ENCODE data around the gene DISC1. TPM values are rescaled to one million over a fixed set of nuclear protein-coding genes. Genes with fewer than 3 reads are reported as not detected.

DISC1 gene
- total and polyA plus RNA-seq, 8 donors = 0.42 to 6.6 (median 1.5) TPM

DNA sequence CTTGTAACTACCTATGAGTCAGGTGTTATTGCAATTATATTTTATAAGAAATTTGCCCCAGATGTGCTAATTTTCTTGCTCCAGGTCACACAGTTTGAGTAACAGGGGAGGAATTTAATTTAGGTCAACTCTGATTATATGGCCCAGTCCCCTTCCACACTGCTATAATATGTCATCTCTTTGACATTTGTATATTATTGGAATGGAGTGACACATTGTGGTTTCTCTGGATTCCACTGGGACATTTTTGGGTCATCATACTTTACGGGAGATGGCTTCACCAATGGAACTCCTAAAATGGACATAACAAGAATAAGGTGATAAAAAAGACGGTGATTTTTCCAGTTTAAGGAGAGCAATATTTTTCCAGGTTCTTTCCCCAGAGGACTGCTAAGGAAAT lies 191.2 kb downstream of the DISC1 start:
- TF ChIP-seq, protein P1, sequence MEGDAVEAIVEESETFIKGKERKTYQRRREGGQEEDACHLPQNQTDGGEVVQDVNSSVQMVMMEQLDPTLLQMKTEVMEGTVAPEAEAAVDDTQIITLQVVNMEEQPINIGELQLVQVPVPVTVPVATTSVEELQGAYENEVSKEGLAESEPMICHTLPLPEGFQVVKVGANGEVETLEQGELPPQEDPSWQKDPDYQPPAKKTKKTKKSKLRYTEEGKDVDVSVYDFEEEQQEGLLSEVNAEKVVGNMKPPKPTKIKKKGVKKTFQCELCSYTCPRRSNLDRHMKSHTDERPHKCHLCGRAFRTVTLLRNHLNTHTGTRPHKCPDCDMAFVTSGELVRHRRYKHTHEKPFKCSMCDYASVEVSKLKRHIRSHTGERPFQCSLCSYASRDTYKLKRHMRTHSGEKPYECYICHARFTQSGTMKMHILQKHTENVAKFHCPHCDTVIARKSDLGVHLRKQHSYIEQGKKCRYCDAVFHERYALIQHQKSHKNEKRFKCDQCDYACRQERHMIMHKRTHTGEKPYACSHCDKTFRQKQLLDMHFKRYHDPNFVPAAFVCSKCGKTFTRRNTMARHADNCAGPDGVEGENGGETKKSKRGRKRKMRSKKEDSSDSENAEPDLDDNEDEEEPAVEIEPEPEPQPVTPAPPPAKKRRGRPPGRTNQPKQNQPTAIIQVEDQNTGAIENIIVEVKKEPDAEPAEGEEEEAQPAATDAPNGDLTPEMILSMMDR (IDR thresholded peaks at IDR 0.05) = no peak
- Histone ChIP-seq H3K4me1 (no peaks in the 10 kb centered on the region), H3K9me3 (no peaks in the 10 kb centered on the region), H3K36me3 (no peaks in the 10 kb centered on the region), H3K27me3 (no peaks in the 10 kb centered on the region), H3K4me3 (no peak overlapping the region), H3K27ac (no peak overlapping the region)
- FAIRE-seq = no peak
- intact Hi-C loops (cut with DNase I) = no loop called here
- 91 to 96% methylated on average over 2 of the region's 2 CpGs for WGBS, 2 donors
- DNase-seq = no peak
- no peak for ATAC-seq

DNA sequence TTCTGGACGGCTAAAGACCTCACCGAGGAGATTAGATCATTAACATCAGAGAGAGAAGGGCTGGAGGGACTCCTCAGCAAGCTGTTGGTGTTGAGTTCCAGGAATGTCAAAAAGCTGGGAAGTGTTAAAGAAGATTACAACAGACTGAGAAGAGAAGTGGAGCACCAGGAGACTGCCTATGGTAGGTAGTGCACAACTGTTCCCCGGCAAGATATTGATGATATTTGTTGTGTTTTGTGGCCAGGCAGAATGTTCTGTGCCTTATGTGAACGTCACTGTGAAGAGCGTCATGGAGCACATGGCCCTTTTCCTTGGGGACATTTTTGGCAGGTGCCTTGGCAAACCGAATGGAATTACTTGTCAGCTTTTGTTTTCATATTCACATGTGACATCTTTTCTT lies 191.7 kb downstream of the DISC1 start:
- TF ChIP-seq, protein P1 (IDR thresholded peaks at IDR 0.05) = no peak
- H3K27ac ChIP-seq = no peak overlapping the region
- no peaks in the 10 kb centered on the region for H3K36me3 ChIP-seq
- DNase-seq (no peak), ATAC-seq (no peak), FAIRE-seq (no peak)
- no peak overlapping the region for H3K4me3 ChIP-seq
- H3K4me1 ChIP-seq = no peaks in the 10 kb centered on the region
- H3K27me3 ChIP-seq = no peaks in the 10 kb centered on the region
- intact Hi-C loops (cut with DNase I) = no loop called here
- H3K9me3 ChIP-seq = no peaks in the 10 kb centered on the region
- WGBS, 2 donors = 59 to 67% methylated on average over 6 of the region's 6 CpGs

DNA sequence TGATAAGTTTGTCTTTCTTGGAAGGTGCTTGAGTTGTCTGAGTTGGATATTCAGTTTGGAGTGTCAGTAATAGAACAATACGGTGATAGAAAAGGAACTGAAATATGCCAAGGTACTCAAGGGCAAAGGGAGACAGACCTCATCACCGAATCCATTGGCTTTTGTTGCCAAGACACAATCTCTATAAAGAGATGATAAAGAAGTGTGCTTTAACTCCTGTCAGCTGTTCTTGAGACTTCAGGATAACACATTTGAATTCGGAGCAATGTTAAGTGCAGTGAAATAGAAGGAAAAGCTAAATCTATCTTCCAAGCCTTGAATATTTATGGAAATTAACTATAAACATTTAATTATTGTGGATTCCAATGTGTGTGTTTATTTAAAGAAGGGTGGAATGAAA lies 194.7 kb downstream of the DISC1 start:
- no peaks in the 10 kb centered on the region for H3K27me3 ChIP-seq
- no peaks in the 10 kb centered on the region for H3K36me3 ChIP-seq
- H3K4me1 ChIP-seq = no peaks in the 10 kb centered on the region
- ATAC-seq (no peak), DNase-seq (no peak), FAIRE-seq (no peak)
- intact Hi-C loops (cut with DNase I) = no loop called here
- WGBS, 2 donors = 52 to 53% methylated on average over 3 of the region's 3 CpGs
- no peak overlapping the region for H3K4me3 ChIP-seq
- TF ChIP-seq, protein P1 (IDR thresholded peaks at IDR 0.05) = no peak
- H3K27ac ChIP-seq = no peak overlapping the region
- H3K9me3 ChIP-seq = no peaks in the 10 kb centered on the region

DNA sequence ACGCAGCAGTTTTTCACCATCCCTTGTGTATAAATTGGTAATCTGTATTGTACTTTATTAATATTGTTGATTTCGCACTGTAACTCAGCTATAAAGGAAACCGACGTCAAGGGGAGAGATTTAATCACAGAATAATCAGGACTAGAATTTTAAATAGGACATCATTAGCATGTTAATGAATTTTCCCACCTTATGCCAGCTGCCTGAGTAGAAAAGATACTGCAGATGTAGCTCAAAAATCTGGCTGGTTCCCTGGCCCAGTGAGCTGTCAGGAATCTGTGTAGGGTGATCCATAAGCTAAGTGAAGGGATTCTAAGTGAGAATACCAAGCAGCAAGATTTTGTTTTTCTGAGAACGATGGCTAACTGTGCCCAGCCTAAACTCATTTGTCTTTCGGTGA lies 195.5 kb downstream of the DISC1 start:
- no peaks in the 10 kb centered on the region for H3K9me3 ChIP-seq
- no peak for ATAC-seq
- WGBS, 2 donors = 90 to 93% methylated on average over 6 of the region's 6 CpGs
- no peak for FAIRE-seq
- H3K27me3 ChIP-seq = no peaks in the 10 kb centered on the region
- intact Hi-C loops (cut with DNase I) = no loop called here
- no peak overlapping the region for H3K27ac ChIP-seq
- H3K4me1 ChIP-seq = peaks cover 0 to under 1% (median 0%) of the 10 kb centered on the region in 3 donors
- H3K36me3 ChIP-seq = no peaks in the 10 kb centered on the region
- DNase-seq = no peak
- TF ChIP-seq, protein P1 (IDR thresholded peaks at IDR 0.05) = no peak
- no peak overlapping the region for H3K4me3 ChIP-seq

DNA sequence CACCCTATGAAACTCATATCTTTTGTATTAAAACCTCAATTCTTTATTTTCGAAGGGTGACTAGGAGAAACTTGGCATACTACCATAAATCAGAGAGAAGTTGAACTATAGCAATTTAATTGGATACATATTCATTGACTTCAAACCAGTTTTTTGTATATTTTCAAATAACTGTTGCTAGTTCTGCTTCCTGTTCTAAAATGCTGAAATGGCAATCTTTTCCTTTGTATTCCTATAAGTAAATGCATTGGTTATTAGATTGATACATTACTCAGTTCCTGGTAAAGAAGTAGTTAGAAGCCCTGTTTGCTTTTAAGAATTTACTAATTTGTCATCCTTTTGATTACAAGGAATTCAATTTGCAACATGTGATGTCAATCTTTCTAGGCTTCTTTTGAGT lies 200.0 kb downstream of the DISC1 start:
- ATAC-seq (no peak), FAIRE-seq (no peak), DNase-seq (no peak)
- intact Hi-C loops (cut with DNase I) = no loop called here
- TF ChIP-seq, protein P1 (IDR thresholded peaks at IDR 0.05) = no peak
- 85 to 97% methylated on average over 1 of the region's 1 CpG for WGBS, 2 donors
- H3K27ac ChIP-seq = no peak overlapping the region
- H3K36me3 ChIP-seq = no peaks in the 10 kb centered on the region
- no peaks in the 10 kb centered on the region for H3K27me3 ChIP-seq
- H3K4me3 ChIP-seq = no peak overlapping the region
- H3K9me3 ChIP-seq = no peaks in the 10 kb centered on the region
- H3K4me1 ChIP-seq = peaks cover 0 to 13% (median 6%) of the 10 kb centered on the region in 3 donors
